ENCODE measurements around the gene SMIM35. TPM values are rescaled to one million over a fixed set of nuclear protein-coding genes. Genes with fewer than 3 reads are reported as not detected.

The SMIM35 gene
- total RNA-seq, 2 donors from 2014 or later: 0.36 to 0.67 TPM

DNA sequence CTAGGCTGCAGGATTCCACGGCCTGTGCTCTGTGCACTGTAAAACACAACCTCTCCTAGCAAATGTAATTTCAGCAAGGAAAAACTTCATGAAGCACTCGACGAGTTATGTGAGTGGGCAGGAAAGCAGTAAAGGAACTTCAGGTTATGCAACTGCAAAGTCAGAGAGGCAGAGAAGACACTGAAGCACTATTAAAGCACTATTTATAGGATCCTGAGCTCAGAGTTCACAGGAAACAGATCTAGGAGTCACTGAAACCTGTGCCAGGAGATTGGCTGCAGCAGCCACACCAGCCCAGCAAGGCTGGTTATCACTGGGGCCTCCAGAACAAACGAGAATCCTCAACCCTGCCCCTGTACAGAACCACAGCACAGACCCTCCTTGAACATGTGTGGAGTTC is 2.5 kb downstream of the SMIM35 start:
- ATAC-seq (replicated peaks in 1 of 2): no peak
- H3K27ac Mint-ChIP-seq: no peak overlapping the region
- peaks cover 5% of the 10 kb centered on the region for H3K27me3 Mint-ChIP-seq (ENCODE audit: low read depth)
- H3K9me3 Mint-ChIP-seq: peaks cover 4 to 14% of the 10 kb centered on the region in 2 donors
- no peak for DNase-seq
- H3K4me3 Mint-ChIP-seq: no peak overlapping the region
- H3K36me3 Mint-ChIP-seq (ENCODE audit: insufficient read depth in 2 of 2): peaks cover 11 to 20% of the 10 kb centered on the region in 2 donors
- H3K4me1 Mint-ChIP-seq (ENCODE audit: low read depth): peaks cover 5% of the 10 kb centered on the region

DNA sequence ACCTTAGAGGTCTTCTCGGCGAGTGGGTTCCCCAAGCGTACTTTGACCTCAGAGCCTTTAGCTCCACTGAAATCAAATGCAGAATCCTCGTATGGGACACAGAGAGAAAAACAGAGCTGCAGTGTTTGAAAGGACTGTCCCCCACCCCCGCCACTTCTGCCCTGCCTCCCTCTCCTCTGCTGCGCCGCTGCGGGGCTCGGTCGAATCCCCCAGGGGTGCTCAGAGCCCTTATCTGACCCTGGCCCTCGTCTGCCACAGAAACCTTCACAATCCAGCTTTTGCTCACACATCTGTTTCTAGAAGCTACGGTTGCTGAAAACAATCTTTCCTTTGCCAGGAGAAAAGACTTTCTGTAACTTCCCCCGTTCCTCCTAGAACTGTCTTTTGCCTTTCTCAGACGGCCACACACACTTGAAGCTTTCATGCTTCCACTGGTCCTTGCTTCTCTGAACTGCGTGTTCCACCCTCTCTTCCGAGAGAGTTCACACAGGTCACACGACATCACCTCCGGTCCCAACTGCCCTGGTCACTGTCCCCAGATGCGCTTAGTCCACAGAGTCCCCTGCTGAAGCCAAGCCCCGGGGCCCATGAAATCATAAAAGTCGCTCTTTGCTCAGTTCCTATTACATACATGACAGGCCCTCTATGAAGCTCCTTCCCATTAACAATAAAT is 3.7 kb downstream of the SMIM35 start:
- Mint-ChIP-seq H3K36me3 (ENCODE audit: insufficient read depth in 2 of 2) (peaks cover 7 to 15% of the 10 kb centered on the region in 2 donors), H3K4me3 (no peak overlapping the region), H3K4me1 (ENCODE audit: low read depth) (peaks cover 5% of the 10 kb centered on the region), H3K27me3 (ENCODE audit: low read depth) (peaks cover 5% of the 10 kb centered on the region), H3K27ac (no peak overlapping the region), H3K9me3 (peaks cover 0 to 9% of the 10 kb centered on the region in 2 donors)
- DNase-seq (no peak), ATAC-seq (replicated peaks in 1 of 2) (no peak)

DNA sequence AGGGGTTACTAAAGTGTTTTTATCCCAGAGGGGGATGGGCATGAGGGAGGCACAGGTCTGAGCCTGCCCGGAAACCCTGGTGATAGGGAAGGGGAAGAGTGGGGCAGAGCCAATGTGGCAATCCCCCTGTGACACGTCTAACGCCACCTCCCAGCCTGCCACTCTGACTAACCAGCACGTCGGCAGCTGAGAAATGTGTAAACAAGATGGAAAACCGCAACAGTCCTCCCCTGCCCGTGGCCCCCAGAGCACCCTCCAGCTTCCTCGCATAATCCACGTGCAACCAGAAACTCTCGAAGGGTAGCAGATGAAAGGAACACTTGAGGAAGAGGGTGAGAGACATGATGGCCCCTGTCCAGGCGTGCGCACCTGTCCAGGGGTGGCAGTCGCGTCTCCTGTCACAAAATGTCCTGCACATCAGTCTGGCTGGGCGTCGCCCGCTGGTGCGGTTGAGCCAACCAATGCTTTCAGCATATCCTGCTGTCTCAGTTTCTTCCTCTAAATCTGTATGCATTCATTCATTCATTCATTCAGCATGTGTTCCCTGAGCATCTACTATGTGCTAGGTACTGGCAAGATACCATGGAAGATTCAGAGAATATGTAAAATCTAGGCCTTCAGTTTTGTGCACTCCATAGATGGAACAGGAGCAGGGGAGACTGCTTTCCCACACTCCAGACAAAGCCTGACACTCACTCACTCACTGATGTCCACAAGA is 5.4 kb downstream of the SMIM35 start:
- peaks cover 5% of the 10 kb centered on the region for H3K4me1 Mint-ChIP-seq (ENCODE audit: low read depth)
- peaks cover 0 to 4% of the 10 kb centered on the region in 2 donors for H3K36me3 Mint-ChIP-seq (ENCODE audit: insufficient read depth in 2 of 2)
- no peak overlapping the region for H3K27ac Mint-ChIP-seq
- H3K4me3 Mint-ChIP-seq: no peak overlapping the region
- no peak for DNase-seq
- H3K9me3 Mint-ChIP-seq: peaks cover 0 to 1% of the 10 kb centered on the region in 2 donors
- peaks cover 5% of the 10 kb centered on the region for H3K27me3 Mint-ChIP-seq (ENCODE audit: low read depth)
- ATAC-seq (replicated peaks in 1 of 2): peak in 1 of 2 donors; percentile 44

DNA sequence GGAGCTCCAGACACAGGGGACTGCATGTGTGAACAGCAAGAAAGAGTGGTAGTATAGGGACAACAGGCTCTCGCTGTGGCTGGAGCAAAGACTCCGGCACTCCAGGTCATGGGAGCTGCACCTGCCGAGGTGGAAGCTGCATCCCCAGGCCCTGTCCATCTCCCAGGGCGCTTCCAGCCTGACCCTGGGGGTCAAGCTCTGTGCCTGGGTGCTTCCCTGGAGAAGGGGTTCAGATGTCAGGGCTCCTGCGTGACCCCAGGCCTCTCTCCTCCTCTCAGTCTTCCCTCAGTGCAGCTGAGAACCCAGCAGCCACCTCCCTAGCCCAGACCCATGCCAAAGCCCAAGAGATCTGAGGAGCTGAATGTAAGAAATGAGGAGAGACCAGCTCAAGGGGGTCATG is 6.5 kb downstream of the SMIM35 start:
- no peaks in the 10 kb centered on the region for H3K9me3 Mint-ChIP-seq
- no peak overlapping the region for H3K27ac Mint-ChIP-seq
- DNase-seq: no peak
- no peaks in the 10 kb centered on the region for H3K36me3 Mint-ChIP-seq (ENCODE audit: insufficient read depth in 2 of 2)
- no peak for ATAC-seq (replicated peaks in 1 of 2)
- H3K27me3 Mint-ChIP-seq (ENCODE audit: low read depth): peaks cover 5% of the 10 kb centered on the region
- no peak overlapping the region for H3K4me3 Mint-ChIP-seq
- peaks cover 5% of the 10 kb centered on the region for H3K4me1 Mint-ChIP-seq (ENCODE audit: low read depth)

DNA sequence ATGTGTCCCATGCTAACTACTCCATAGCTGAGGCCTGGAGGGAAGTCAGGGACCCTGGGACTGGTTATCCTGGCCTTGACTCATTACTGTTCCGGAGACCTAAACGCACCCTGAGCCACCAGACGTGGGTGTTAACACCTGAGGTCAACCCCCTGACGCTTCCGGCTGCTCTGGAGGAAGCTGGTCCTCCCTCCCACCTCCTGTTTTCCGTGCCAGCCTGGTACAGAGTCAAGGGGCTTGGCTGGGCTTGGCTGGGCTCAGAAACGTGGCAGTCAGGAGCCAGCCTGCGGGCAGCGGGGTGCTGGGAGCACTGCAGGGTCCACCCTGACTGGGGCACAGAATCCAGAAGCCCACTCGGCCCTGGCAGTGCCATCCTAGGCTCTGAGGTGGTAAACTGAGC is 7.3 kb downstream of the SMIM35 start:
- Mint-ChIP-seq H3K36me3 (ENCODE audit: insufficient read depth in 2 of 2) (no peaks in the 10 kb centered on the region), H3K27me3 (ENCODE audit: low read depth) (peaks cover 5% of the 10 kb centered on the region), H3K27ac (no peak overlapping the region), H3K9me3 (no peaks in the 10 kb centered on the region), H3K4me1 (ENCODE audit: low read depth) (peaks cover 5% of the 10 kb centered on the region), H3K4me3 (no peak overlapping the region)
- ATAC-seq (replicated peaks in 1 of 2) (peak in 1 of 2 donors; percentile 47), DNase-seq (peak in 1 of 2 donors; percentile 5)

DNA sequence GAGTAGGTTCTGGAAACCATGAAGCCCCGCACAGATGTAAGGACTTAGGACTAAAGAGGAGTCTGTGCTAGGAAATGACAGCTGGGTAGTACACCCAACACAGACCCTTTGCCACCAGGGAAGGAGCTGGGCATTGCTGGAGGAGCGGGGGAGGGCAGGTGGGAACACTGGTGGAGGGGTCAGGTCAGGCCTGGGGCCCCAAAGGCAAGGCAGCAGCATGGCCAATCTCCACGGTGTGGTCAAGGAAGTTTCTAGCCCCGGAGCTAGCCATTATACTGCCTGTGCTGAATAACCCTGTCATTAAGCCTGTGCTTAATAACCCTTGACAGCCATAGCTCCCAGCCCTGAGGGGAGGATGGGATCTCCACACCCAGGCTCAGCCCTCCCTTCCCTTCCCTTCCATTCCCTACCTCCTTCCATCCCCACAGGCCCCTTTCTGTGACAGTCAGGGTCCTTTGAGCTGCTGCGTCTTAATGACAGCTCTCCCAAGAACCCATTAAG is 7.8 kb downstream of the SMIM35 start:
- H3K36me3 Mint-ChIP-seq (ENCODE audit: insufficient read depth in 2 of 2): no peaks in the 10 kb centered on the region
- no peak overlapping the region for H3K27ac Mint-ChIP-seq
- H3K4me1 Mint-ChIP-seq (ENCODE audit: low read depth): peaks cover under 1% of the 10 kb centered on the region
- H3K9me3 Mint-ChIP-seq: no peaks in the 10 kb centered on the region
- no peak for ATAC-seq (replicated peaks in 1 of 2)
- peaks cover 7% of the 10 kb centered on the region for H3K27me3 Mint-ChIP-seq (ENCODE audit: low read depth)
- no peak overlapping the region for H3K4me3 Mint-ChIP-seq
- DNase-seq: no peak

DNA sequence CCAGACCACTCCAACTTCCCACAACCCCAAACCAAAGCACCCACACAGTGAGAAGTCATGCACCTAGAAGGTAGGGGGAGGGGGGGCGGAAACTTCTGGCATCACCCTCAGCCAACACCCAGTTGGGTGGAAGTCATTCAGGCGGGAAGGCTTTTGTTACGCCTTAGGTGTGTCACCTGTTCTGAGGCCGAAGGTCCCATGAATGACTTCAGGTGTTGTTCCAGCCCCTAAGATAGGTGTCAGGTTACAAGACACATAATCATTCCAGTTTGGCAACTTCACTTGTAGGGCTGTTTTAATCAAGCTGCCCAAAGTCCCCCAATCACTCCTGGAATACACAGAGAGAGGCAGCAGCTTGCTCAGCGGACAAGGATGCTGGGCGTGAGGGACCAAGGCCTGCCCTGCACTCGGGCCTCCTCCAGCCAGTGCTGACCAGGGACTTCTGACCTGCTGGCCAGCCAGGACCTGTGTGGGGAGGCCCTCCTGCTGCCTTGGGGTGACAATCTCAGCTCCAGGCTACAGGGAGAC is 9.9 kb downstream of the SMIM35 start, which contains the start of gene TMPRSS4:
TMPRSS4 (plus strand) TSS at position 325 of the 528 bp plus-strand sequence. CDS start 225 bp downstream, outside the sequence.
- Mint-ChIP-seq H3K27me3 (ENCODE audit: low read depth) (peaks cover 18% of the 10 kb centered on the region), H3K36me3 (ENCODE audit: insufficient read depth in 2 of 2) (no peaks in the 10 kb centered on the region), H3K9me3 (no peaks in the 10 kb centered on the region), H3K4me1 (ENCODE audit: low read depth) (no peaks in the 10 kb centered on the region), H3K27ac (no peak within 1 kb of the TSS), H3K4me3 (no peak within 1 kb of the TSS)
- DNase-seq (no peak), ATAC-seq (replicated peaks in 1 of 2) (no peak)

DNA sequence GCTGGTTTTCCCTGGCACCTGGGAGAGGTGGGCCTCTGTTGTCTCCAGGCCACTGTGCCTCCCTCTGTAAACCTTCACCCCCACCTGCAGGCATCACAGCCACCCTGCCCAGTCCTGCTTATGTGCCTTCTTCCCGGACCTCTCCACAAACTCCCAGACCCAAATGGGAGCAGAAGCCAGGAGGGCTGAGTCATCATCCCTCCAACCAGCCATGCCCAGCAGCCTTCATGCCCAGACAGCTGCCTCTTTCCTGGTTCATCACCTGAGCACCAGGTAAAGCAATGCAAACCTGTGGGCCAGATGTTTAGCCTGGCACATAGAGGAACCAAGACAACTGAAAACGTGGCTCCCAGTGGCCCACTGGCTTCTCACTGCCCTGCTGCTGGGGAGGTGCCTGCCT is 12.0 kb downstream of the SMIM35 start:
- no peaks in the 10 kb centered on the region for H3K36me3 Mint-ChIP-seq (ENCODE audit: insufficient read depth in 2 of 2)
- no peaks in the 10 kb centered on the region for H3K9me3 Mint-ChIP-seq
- peaks cover 16% of the 10 kb centered on the region for H3K27me3 Mint-ChIP-seq (ENCODE audit: low read depth)
- DNase-seq (no peak), ATAC-seq (replicated peaks in 1 of 2) (no peak)
- no peak overlapping the region for H3K27ac Mint-ChIP-seq
- no peak overlapping the region for H3K4me3 Mint-ChIP-seq
- no peaks in the 10 kb centered on the region for H3K4me1 Mint-ChIP-seq (ENCODE audit: low read depth)

DNA sequence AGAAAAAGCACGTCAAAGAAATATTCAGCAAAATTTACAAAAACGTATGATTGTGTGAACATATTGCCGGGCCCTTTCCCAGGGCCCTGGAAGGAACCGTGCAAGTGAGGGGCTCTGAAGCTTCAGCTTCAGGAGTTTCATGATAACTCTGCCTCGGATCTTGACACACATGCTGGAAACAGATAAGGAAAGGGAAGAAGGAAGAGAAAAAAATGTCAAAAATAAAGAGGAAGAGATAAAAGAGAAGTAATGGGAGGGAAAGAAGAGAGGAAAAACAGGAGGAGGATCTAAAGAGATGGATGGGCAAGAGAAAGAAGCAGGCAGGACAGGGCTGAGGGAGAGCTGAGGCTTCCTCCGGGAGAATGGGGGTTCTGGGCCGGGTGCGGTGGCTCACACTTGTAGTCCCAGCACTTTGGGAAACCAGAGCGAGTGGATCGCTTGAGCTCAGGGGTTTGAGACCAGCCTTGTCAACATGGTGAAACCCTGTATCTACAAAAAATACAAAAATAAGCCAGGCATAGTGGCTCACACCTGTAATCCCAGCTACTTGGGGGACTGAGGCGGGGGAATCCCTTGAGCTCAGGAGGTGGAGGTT is 12.6 kb downstream of the SMIM35 start:
- peaks cover 16% of the 10 kb centered on the region for H3K27me3 Mint-ChIP-seq (ENCODE audit: low read depth)
- no peak overlapping the region for H3K4me3 Mint-ChIP-seq
- no peaks in the 10 kb centered on the region for H3K36me3 Mint-ChIP-seq (ENCODE audit: insufficient read depth in 2 of 2)
- no peak overlapping the region for H3K27ac Mint-ChIP-seq
- DNase-seq (no peak), ATAC-seq (replicated peaks in 1 of 2) (no peak)
- no peaks in the 10 kb centered on the region for H3K9me3 Mint-ChIP-seq
- peaks cover 3% of the 10 kb centered on the region for H3K4me1 Mint-ChIP-seq (ENCODE audit: low read depth)

DNA sequence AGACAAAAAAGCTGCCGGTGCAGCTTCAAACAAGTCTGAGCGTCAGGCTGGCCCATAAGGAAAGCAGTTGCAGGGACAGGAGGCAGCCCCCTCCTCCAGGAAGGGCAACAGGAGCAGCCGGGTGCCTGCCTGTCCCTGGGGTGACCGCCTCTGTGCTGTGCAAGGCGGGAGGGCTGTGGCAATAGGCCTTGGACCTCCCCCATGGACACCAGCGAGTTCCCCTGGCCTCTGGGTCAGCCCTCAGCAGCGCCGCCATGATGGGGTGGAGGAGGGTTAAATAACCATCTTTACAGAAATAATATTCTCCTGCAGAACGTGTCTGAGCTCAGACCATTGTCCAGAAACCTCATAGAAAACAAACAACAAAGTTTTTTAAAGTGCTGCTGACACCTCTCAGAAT is 13.2 kb downstream of the SMIM35 start:
- peaks cover 16% of the 10 kb centered on the region for H3K27me3 Mint-ChIP-seq (ENCODE audit: low read depth)
- no peaks in the 10 kb centered on the region for H3K9me3 Mint-ChIP-seq
- no peak overlapping the region for H3K4me3 Mint-ChIP-seq
- H3K36me3 Mint-ChIP-seq (ENCODE audit: insufficient read depth in 2 of 2): no peaks in the 10 kb centered on the region
- no peak for ATAC-seq (replicated peaks in 1 of 2)
- no peak for DNase-seq
- H3K27ac Mint-ChIP-seq: no peak overlapping the region
- peaks cover 4% of the 10 kb centered on the region for H3K4me1 Mint-ChIP-seq (ENCODE audit: low read depth)

DNA sequence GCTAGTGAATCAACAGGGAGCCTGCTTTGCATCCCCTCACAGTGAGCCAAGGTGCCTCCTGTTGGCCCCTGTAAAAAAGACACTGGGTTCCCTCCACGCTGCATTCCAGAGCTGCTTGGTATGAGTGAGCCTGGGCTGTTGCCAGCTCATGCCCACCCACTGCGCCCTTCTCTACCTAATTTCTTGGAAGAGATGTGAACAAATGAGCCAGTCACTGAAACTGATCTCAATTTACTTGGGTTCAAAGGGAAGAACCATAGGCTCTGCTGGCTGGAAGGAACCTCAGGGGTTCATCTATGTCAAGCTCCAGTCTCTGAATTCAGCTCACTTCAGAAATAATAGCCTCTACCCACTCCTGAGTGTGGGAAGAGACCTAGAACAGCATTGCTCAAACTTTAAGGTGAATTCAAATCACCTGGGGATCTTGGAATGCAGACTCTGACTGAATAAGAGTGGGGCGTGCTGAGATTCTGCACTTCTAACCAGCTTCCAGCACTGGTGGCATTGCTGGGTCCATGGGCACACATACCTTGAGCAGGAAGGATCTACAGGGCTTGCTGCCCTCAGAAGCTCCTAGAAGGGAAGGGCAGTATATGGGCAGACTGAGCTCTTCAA is 15.2 kb downstream of the SMIM35 start:
- Mint-ChIP-seq H3K27me3 (ENCODE audit: low read depth) (peaks cover 17% of the 10 kb centered on the region), H3K4me1 (ENCODE audit: low read depth) (peaks cover 4% of the 10 kb centered on the region), H3K4me3 (no peak overlapping the region), H3K9me3 (no peaks in the 10 kb centered on the region), H3K36me3 (ENCODE audit: insufficient read depth in 2 of 2) (no peaks in the 10 kb centered on the region), H3K27ac (no peak overlapping the region)
- DNase-seq (no peak), ATAC-seq (replicated peaks in 1 of 2) (no peak)

DNA sequence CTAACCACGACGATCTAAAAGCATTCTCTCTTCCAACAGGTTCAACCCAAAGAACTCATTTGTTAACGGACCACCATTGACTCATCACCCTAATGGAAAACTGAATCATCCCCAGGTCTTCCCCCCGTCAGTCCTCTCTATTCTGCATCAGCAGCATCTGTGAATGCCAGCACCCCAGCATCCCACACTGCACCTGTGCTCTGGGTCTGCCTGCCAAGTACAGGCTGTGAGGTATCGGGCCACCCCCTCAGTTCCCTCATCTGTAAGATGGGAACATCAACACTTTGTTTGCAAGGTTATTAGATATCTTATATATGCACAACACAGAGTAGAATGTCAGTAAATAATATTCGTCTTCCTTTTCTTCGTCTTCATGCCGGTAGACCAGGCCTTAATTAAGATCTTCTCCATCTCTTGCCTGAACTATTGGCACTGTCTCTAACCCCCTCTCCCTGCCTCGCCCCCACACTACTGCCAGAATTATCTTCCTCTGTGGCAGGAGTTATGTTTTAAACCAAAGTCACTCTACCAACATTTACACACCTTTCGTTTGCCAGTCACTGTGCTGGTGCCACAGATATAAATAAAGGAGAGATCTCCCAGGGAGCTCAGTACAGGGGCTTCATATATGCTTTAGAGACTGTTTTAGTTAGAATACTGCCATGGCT is 17.7 kb downstream of the SMIM35 start:
- H3K9me3 Mint-ChIP-seq: no peaks in the 10 kb centered on the region
- ATAC-seq (replicated peaks in 1 of 2): no peak

More for the DNA sequence above, 17.7 kb downstream of the SMIM35 start:
- H3K4me3 Mint-ChIP-seq: no peak overlapping the region
- H3K4me1 Mint-ChIP-seq (ENCODE audit: low read depth): peaks cover 4% of the 10 kb centered on the region
- no peaks in the 10 kb centered on the region for H3K36me3 Mint-ChIP-seq (ENCODE audit: insufficient read depth in 2 of 2)
- H3K27ac Mint-ChIP-seq: no peak overlapping the region
- no peak for DNase-seq
- H3K27me3 Mint-ChIP-seq (ENCODE audit: low read depth): peaks cover 23% of the 10 kb centered on the region

Measured in activated T-cell treated with anti-CD3 and anti-CD28 coated beads, Interleukin-2, amount 50 U/mL, for 72 hours (primary cell).